ENCODE data around the gene INO80D. TPM values are rescaled to one million over a fixed set of nuclear protein-coding genes. Genes with fewer than 3 reads are reported as not detected.

Gene INO80D
- total RNA-seq, 1 donor from 2014 or later = 5.0 TPM

GRCh38 chr2:206004004-206004693 lies 81.8 kb downstream of the INO80D start:
- TF ChIP-seq CTCF (conservative IDR thresholded peaks at IDR 0.05; ENCODE audit: low read depth, low read length) = peak; percentile 59
- no peak for DNase-seq (ENCODE audit: low read depth)
- no peak overlapping the region for H3K4me3 ChIP-seq (ENCODE audit: low read depth, low read length)

GRCh38 chr2:206002440-206002839 lies 83.5 kb downstream of the INO80D start:
- no peak for TF ChIP-seq CTCF (conservative IDR thresholded peaks at IDR 0.05; ENCODE audit: low read depth, low read length)
- no peak overlapping the region for H3K4me3 ChIP-seq (ENCODE audit: low read depth, low read length)
- no peak for DNase-seq (ENCODE audit: low read depth)

- no peak for DNase-seq (ENCODE audit: low read depth)
- no peak overlapping the region for H3K4me3 ChIP-seq (ENCODE audit: low read depth, low read length)
- no peak for TF ChIP-seq CTCF (conservative IDR thresholded peaks at IDR 0.05; ENCODE audit: low read depth, low read length)
Measured at GRCh38 chr2:206001912-206002311, 84.1 kb downstream of the INO80D start.

- no peak overlapping the region for H3K4me3 ChIP-seq (ENCODE audit: low read depth, low read length)
- TF ChIP-seq CTCF (conservative IDR thresholded peaks at IDR 0.05; ENCODE audit: low read depth, low read length) = no peak
- no peak for DNase-seq (ENCODE audit: low read depth)
Measured at GRCh38 chr2:206000776-206001175, 85.2 kb downstream of the INO80D start.

GRCh38 chr2:205998583-205998982 lies 87.4 kb downstream of the INO80D start:
- TF ChIP-seq CTCF (conservative IDR thresholded peaks at IDR 0.05; ENCODE audit: low read depth, low read length) = no peak
- H3K4me3 ChIP-seq (ENCODE audit: low read depth, low read length) = no peak overlapping the region
- no peak for DNase-seq (ENCODE audit: low read depth)

- H3K4me3 ChIP-seq (ENCODE audit: low read depth, low read length) = no peak overlapping the region
- no peak for TF ChIP-seq CTCF (conservative IDR thresholded peaks at IDR 0.05; ENCODE audit: low read depth, low read length)
- no peak for DNase-seq (ENCODE audit: low read depth)
Measured at GRCh38 chr2:205996161-205996560, 89.8 kb downstream of the INO80D start.

- H3K4me3 ChIP-seq (ENCODE audit: low read depth, low read length) = no peak overlapping the region
- DNase-seq (ENCODE audit: low read depth) = no peak
- peak; percentile 10 for TF ChIP-seq CTCF (conservative IDR thresholded peaks at IDR 0.05; ENCODE audit: low read depth, low read length)
Measured at GRCh38 chr2:205995260-205995659, 90.7 kb downstream of the INO80D start.
